K562 (cell line): ENCODE results near the gene RPS19BP1. TPM values are rescaled to one million over a fixed set of nuclear protein-coding genes. Genes with fewer than 3 reads are reported as not detected.

Experiments used
- ATAC-seq: fragments of 200-7000 bp; cut with Tn5 transposase; 3 replicates; pipeline ENCODE4 v1.9.1; 2020; ENCODE audit warnings: moderate library complexity
- BruUV-seq: library from RNA; stranded (reverse); fragments of 400-500 nt; replicated peaks from 2 replicates; lab custom pipeline; 2021; lab: Mats Ljungman, UMichigan
- CTCF ChIA-PET: fragments of 300-600 bp; formaldehyde crosslinking; extraction: SDS; loops from one replicate; lab custom pipeline; 2021; ENCODE audit warnings: low intra/inter-chr PET ratio; lab: Yijun Ruan, JAX
- POLR2A ChIA-PET: fragments of 300-600, 350-650 bp; sonication (Branson Sonifier 250); formaldehyde crosslinking; extraction: SDS; loops from one replicate; lab custom pipeline; 2021; ENCODE audit warnings: antibody characterized with exemption, inconsistent platforms; lab: Yijun Ruan, JAX
- DNase-seq, 4 experiments: peaks; one replicate each; pipeline versions ENCODE4 v3.0.0 to v3.0.0-alpha.2; 2011 to 2018; ENCODE audit warnings: low spot score in 3 of 4, mixed read lengths in 3 of 4; ENCODE audit errors: extremely low read depth in 1 of 4
- FAIRE-seq: peaks from 2 replicates; lab custom pipeline; 2011; peaks lifted over from hg19 to GRCh38; lab: Jason Lieb, UNC
- H2AFZ ChIP-seq: 2 replicates; pipeline ENCODE4 v1.6.0; 2011; ENCODE audit warnings: low read depth, low read length, control low read depth, inconsistent platforms
- H3K27ac ChIP-seq: fragments of 200-600 bp; 3 replicates; pipeline ENCODE4 v1.8.0; 2011; ENCODE audit warnings: low read depth, mild to moderate bottlenecking, control low read depth, inconsistent platforms, low read length, moderate library complexity, mixed read lengths; ENCODE audit errors: extremely low read depth
- H3K27me3 ChIP-seq, 2 experiments: fragments of 300-600 bp in 1 of 2; 2 replicates in 1 of 2; 3 replicates in 1 of 2; pipeline versions ENCODE4 v1.6.0 to v1.8.0; 2011; ENCODE audit warnings: inconsistent platforms in 2 of 2, low read length in 2 of 2, mild to moderate bottlenecking in 1 of 2, mixed read lengths in 1 of 2, moderate library complexity in 1 of 2; ENCODE audit not compliant: control insufficient read depth in 2 of 2, insufficient read depth in 2 of 2
- H3K36me3 ChIP-seq: fragments of 300-600 bp; 3 replicates; pipeline ENCODE4 v1.8.0; 2011; ENCODE audit warnings: mild to moderate bottlenecking, low read length, inconsistent platforms; ENCODE audit not compliant: control insufficient read depth, insufficient read depth
- H3K4me1 ChIP-seq, 2 experiments: fragments of 200-600 bp in 1 of 2; replicated peaks in 1 of 2; 2 replicates in 1 of 2; 3 replicates in 1 of 2; pipeline versions ENCODE4 v1.5.1 to v1.8.0; 2011; ENCODE audit warnings: inconsistent platforms in 2 of 2, low read length in 2 of 2, mild to moderate bottlenecking in 1 of 2, mixed read lengths in 1 of 2, moderate library complexity in 1 of 2; ENCODE audit not compliant: control insufficient read depth in 2 of 2, insufficient read depth in 2 of 2
- H3K4me2 ChIP-seq: 2 replicates; pipeline ENCODE4 v1.6.1; 2011; ENCODE audit warnings: low read length, control low read depth, inconsistent platforms, mixed read lengths; ENCODE audit not compliant: insufficient read depth
- H3K4me3 ChIP-seq: fragments of 200-600 bp; sonication (generic), shearing (Covaris generic); 2 replicates; pipeline ENCODE4 v1.5.1; 2016; ENCODE audit warnings: control low read depth, inconsistent platforms
- H3K79me2 ChIP-seq: fragments of 200-600 bp; 3 replicates; pipeline ENCODE4 v1.8.0; 2011; ENCODE audit warnings: low read length, inconsistent platforms; ENCODE audit not compliant: control insufficient read depth, insufficient read depth
- H3K9ac ChIP-seq, 2 experiments: 2 replicates each; pipeline versions ENCODE4 v1.6.0 to v1.6.1; 2011; ENCODE audit warnings: low read depth in 2 of 2, low read length in 2 of 2, control low read depth in 1 of 2, inconsistent platforms in 1 of 2, mild to moderate bottlenecking in 1 of 2, mixed read lengths in 1 of 2; ENCODE audit not compliant: insufficient read depth in 1 of 2
- H3K9me1 ChIP-seq: one replicate; pipeline ENCODE4 v1.6.0; 2011; ENCODE audit warnings: inconsistent platforms, mild to moderate bottlenecking, low read length, moderate library complexity; ENCODE audit not compliant: control insufficient read depth, insufficient read depth
- H3K9me3 ChIP-seq: replicated peaks from 2 replicates; pipeline ENCODE4 v1.5.1; 2011; ENCODE audit warnings: low read depth, low read length, inconsistent platforms; ENCODE audit not compliant: control insufficient read depth, insufficient read depth
- H4K20me1 ChIP-seq: replicated peaks from 2 replicates; pipeline ENCODE4 v1.6.1; 2011; ENCODE audit warnings: low read length, inconsistent platforms, mixed read lengths; ENCODE audit not compliant: control insufficient read depth, insufficient read depth
- ATF3 ChIP-seq, 2 experiments: fragments of 450-650 bp in 1 of 2; sonication (generic) in 1 of 2; formaldehyde crosslinking in 1 of 2; IDR thresholded peaks in 1 of 2; conservative IDR thresholded peaks in 1 of 2; 2 replicates each; pipeline versions ENCODE4 v1.6.1 to v1.8.1; 2016 to 2023; ENCODE audit warnings: mild to moderate bottlenecking in 2 of 2, moderate library complexity in 2 of 2, inconsistent platforms in 1 of 2, missing genetic modification reagents in 1 of 2
- FOSL1 ChIP-seq: fragments of 200-800 bp; sonication (Bioruptor generic); conservative IDR thresholded peaks from 2 replicates; pipeline ENCODE4 v1.6.1; 2016; ENCODE audit warnings: missing genetic modification characterization, missing compliant biosample characterization
- WGBS: fragments of 100-300 bp; shearing (Covaris generic); methylation state at CpG from one replicate; pipeline ENCODE4 v1.1.6; 2016; ENCODE audit warnings: low coverage, mixed read lengths; ENCODE audit not compliant: insufficient coverage; ENCODE audit errors: missing lambda C conversion rate; 5-methylcytosine and 5-hydroxymethylcytosine counted together
- in situ Hi-C: fragments of 300-500 bp; cut with MboI; formaldehyde crosslinking; loops from 4 replicates; pipeline ENCODE4 v1.15.0; 2018; ENCODE audit warnings: inconsistent platforms, mixed read lengths
- intact Hi-C: fragments of 100-400 bp; cut with micrococcal nuclease; formaldehyde crosslinking; loops from 2 replicates; pipeline ENCODE4 v1.14.2; 2022
- polyA plus RNA-seq, 8 experiments: library from polyadenylated mRNA; depleted of rRNA in 4 of 8; stranded (reverse) in 5 of 8; unstranded in 3 of 8; fragments of >200 nt; fragmentation: Nextera tagmentation in 2 of 8; fragmentation: Illumina TruSeq in 1 of 8; extraction: Ambion mirVana in 2 of 8; extraction: Trizol in 1 of 8; gene quantifications; 2 replicates each; pipeline versions ENCODE4 v1.2.1 to v1.2.3, GENCODE V29; 2011 to 2014; ENCODE audit warnings: inconsistent platforms in 1 of 8, missing spikeins in 1 of 8
- total RNA-seq, 7 experiments: library from RNA; depleted of rRNA in 6 of 7; stranded (reverse); fragments of >200 nt in 6 of 7; fragmentation: Illumina TruSeq in 2 of 7; extraction: Trizol in 2 of 7; gene quantifications; 2 replicates each; pipeline versions ENCODE4 v1.2.1 to v1.2.3, GENCODE V29; 2011 to 2021; ENCODE audit warnings: low replicate concordance in 1 of 7

RPS19BP1 gene
- total and polyA plus RNA-seq, 9 of the 15 experiments (the other 6 are each of a cell fraction or from before 2014, with no cell fraction given), result 3.0 to 223 (median 84.3) TPM

- 72% methylated on average over 9 of the region's 10 CpGs for WGBS
- ChIA-PET POLR2A (interaction anchor here (0.6 to 1.0 kb wide), 4 partner anchors 28 to 1248 kb away, joined by 3 to 4 read pairs (median 3); no protein-coding TSS in a partner anchor), CTCF (interaction anchor here (0.6 to 2.8 kb wide), 4 partner anchors 20 to 56 kb away, joined by 3 to 18 read pairs (median 6); no protein-coding TSS in a partner anchor)
- FAIRE-seq, result no peak
- Histone ChIP-seq H3K79me2 (peaks cover 7% of the 10 kb centered on the region; the same call in 2 of the 3 replicates), H3K9me1 (no peaks in the 10 kb centered on the region), H3K27me3 (no peaks in the 10 kb centered on the region), H2AFZ (no peak overlapping the region), H3K4me2 (no peak overlapping the region), H3K9ac (no peak overlapping the region; a peak in 1 of 4 replicates), H3K4me3 (no peak overlapping the region), H3K36me3 (no peaks in the 10 kb centered on the region), H4K20me1 (no peaks in the 10 kb centered on the region)
- in situ Hi-C loops, result no loop called here
- no peak for ATAC-seq
- intact Hi-C loops, result loop anchor here (5.0 kb wide), 1 partner anchor 38 kb away; the partner anchor contains the start of gene RPS19BP1
- no peak for DNase-seq
- no TSS peak for BruUV-seq
- TF ChIP-seq ATF3 (IDR thresholded peaks at IDR 0.05), result no peak
- no peak for TF ChIP-seq ATF3 (CRISPR knock-in tag; conservative IDR thresholded peaks at IDR 0.05)
- TF ChIP-seq FOSL1 (tag), result peak; percentile 41; the same call in 1 of the 2 replicates
- TF ChIP-seq, all 486 proteins: peak for 1
- H3K27ac ChIP-seq, result no peak overlapping the region
- H3K4me1 ChIP-seq, result peaks cover 20 to 21% of the 10 kb centered on the region in 2 experiments
- H3K9me3 ChIP-seq, result no peaks in the 10 kb centered on the region
Observed at GRCh38 chr22:39494471-39495120, 38.0 kb downstream of the RPS19BP1 start.
